Stimulated activated CD8-positive, alpha-beta memory T cell treated with anti-CD3 and anti-CD28 coated beads, Interleukin-12 subunit alpha, Interleukin-12 subunit beta, amount 100 ng/mL, for 24 hours (primary cell): Measurements from ENCODE around the gene EVL.

ENCODE experiments used
- DNase-seq: peaks from one replicate; pipeline ENCODE4 v3.0.0-alpha.2; 2020; ENCODE audit errors: extremely low read depth

The EVL gene

DNA sequence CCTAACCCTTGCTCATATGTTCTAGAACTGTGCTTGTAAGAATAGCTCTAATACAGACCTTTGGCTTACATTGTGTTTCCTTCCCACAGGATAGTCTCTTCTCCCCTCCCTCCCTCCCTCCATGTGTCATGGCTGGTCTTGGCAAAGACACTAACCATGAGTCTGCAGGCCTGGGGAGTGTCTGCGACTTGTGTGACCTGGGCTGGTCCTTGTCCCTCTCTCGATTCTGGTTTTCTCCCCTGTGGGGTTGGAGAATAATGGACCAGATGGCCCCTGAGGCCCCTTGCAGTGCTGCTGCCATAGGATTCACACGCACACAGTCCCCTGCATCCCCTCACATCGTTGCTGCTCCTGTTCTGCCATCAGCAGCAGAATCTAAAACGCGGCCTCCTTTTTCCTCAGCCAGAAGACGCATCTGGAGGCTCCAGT lies 64.0 kb downstream of the EVL start:
- DNase-seq, result no peak

GRCh38 chr14:100130521-100130920 lies 65.3 kb downstream of the EVL start:
- DNase-seq, result no peak

DNA sequence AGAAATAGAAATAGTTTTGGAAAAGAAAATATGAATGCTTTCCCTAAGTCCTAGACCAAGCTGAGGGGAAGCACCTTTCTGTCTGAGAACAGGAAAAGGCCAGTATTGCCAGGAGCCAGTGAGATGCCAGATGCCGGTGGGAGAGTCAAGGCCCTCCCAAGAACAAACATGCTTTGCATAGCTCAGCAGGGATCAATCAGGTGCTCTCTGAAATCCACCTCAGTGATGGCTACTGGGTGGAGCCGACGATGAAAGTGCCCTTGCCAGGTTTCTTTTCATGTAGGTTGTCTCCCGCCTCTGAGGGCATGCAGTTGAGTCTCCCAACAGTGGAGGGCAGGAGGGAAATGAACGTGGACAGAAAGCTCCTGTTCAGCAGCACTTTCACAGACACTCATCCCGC lies 66.0 kb downstream of the EVL start:
- no peak for DNase-seq

DNA sequence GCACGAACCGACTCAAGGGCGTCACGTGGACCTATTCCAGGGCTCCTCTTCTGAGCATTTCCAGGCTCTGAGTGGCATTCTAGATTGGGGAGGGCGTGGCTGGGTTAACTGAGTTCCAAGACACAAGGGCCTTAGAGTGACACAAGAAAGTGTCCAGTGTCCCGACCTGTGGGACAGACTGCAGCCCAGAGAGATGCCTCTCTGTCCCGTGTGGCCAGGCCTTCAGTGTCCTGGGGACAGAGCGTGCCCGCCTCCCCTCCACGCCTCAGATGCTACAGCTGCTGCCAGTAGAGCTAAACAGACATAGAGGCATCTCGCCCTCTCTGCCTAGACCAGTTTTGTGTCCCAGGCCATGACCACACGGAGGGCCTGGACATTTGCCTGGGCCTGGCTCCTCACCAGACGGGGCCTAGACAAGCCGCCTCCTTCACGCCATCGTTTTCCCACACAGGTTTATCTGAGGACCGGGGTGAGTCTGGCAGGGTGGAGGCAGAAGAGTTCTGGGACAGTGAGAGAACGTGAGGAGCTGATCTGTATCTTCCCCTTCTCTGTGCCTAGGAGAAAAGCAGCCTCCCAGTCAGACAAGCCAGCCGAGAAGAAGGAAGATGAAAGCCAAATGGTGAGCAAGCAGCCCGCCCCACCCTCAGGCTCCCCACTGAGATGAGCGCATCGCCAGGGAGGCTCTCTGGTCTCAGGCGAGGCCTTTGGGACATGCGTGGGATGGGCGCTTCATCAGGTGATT lies 67.1 kb downstream of the EVL start:
- no peak for DNase-seq

DNA sequence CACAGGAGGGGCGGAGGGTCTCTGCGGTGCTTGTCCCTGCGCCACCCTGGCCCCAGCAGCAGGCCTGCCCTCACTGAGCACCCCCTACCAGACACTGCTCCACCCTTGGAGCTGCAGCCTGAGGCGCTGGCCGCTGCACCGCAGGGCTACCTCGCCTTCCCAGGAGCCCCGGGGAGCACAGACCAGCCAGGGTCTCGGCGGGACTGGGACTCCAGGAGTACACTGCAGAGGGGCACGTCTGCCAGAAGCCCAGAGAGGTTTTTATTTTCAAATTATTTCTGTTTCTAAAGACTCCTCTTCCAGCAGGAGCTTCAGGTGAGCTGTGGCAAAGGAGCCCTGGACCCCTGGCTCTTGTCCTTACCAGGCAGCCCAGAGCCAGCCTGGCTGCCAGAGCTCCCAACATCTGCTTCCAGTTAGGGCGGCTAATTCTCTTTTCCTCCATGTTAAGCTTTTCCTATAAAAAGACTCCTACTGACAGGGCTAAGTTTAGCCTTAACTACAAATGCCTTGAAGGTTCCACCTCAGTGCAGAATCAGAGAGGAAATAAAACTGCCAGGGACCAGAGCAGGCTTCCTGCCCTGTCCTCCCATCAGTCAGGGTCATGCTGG lies 67.8 kb downstream of the EVL start:
- no peak for DNase-seq

DNA sequence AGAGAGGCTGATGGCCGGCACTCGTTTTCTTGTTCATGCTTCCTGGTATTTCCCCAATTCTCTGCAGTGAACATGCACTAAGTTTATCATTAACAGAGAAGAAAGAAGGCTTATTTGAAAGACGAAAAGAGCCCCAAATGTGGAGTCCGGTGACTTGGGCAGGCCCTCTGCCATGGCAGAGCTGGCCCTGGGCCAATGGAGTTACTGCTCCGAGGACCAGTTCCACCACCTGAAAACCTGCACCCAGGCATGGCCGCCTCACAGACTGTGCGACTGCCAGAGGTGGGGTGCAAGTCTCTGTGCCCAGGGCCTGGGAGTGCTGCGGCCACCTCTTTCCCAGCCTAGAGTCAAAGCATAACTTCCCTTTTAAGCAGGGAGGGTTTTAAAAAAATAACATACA lies 69.4 kb downstream of the EVL start:
- DNase-seq, result no peak

GRCh38 chr14:100135073-100135472 lies 69.9 kb downstream of the EVL start:
- no peak for DNase-seq

DNA sequence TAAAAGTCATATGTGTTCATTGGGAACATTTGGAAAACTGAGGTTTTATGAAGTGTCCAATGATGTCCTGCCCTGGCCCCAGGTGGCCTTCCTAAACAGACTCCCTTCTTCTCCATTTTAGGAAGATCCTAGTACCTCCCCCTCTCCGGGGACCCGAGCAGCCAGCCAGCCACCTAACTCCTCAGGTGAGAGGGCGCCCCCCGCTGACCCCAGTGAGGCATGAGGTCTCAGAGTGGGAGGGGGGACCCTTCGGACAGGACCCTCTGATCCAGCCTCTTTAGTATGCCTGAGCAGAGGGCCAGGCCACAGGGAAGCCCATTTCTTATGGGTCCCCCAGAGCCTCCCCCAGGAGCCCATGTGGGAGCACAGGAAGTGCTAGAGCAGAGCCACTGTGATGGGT lies 70.6 kb downstream of the EVL start:
- DNase-seq, result no peak

GRCh38 chr14:100137173-100137572 lies 72.0 kb downstream of the EVL start:
- no peak for DNase-seq

GRCh38 chr14:100138082-100138787 lies 73.0 kb downstream of the EVL start:
- no peak for DNase-seq

GRCh38 chr14:100138955-100139354 lies 73.7 kb downstream of the EVL start:
- DNase-seq, result no peak

DNA sequence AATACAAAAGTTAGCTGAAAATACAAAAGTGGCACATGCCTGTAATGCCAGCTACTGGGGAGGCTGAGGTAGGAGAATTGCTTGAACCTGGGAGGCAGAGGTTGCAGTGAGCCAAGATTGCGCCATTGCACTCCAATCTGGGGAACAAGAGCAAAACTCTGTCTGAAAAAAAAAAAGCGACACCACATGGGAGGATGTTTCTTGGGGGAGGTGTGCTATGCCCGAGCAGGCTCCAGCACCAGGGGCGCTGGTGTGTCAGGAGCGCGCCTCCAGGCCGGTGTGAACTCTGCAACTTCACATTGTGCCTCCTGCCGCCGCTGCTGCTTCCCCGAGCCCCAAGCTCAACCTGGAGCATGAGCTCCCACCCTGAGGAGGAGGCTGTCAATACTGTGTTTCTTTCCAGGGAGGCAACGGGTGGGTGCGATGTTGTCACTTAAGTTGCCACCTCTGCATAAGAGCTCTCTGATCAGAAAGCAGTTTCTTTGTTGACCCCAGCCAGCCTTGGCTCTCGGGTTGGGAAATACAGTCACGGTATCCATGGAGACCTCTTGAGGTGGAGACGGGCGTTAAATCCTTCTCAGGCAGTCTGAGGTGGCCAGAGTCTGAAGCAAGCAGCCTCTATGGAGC lies 75.3 kb downstream of the EVL start:
- no peak for DNase-seq

DNA sequence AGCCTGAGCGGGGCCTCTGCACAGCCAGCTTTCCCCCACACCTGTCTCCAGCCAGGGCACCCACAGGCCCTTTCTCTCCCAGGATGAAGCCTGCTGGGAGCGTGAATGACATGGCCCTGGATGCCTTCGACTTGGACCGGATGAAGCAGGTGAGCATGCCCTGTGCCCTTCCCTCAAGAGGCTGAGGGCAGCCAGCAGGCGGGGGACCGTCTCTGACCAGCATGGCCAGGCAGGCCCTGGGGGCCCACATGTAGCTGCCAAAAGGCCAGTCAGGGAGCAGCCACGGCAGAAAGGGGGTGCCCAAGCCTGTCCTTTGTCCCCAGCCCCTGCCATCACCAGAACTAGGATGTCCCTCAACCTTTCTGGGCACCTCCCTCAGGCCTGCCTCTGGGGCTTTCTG lies 75.9 kb downstream of the EVL start:
- DNase-seq, result no peak

DNA sequence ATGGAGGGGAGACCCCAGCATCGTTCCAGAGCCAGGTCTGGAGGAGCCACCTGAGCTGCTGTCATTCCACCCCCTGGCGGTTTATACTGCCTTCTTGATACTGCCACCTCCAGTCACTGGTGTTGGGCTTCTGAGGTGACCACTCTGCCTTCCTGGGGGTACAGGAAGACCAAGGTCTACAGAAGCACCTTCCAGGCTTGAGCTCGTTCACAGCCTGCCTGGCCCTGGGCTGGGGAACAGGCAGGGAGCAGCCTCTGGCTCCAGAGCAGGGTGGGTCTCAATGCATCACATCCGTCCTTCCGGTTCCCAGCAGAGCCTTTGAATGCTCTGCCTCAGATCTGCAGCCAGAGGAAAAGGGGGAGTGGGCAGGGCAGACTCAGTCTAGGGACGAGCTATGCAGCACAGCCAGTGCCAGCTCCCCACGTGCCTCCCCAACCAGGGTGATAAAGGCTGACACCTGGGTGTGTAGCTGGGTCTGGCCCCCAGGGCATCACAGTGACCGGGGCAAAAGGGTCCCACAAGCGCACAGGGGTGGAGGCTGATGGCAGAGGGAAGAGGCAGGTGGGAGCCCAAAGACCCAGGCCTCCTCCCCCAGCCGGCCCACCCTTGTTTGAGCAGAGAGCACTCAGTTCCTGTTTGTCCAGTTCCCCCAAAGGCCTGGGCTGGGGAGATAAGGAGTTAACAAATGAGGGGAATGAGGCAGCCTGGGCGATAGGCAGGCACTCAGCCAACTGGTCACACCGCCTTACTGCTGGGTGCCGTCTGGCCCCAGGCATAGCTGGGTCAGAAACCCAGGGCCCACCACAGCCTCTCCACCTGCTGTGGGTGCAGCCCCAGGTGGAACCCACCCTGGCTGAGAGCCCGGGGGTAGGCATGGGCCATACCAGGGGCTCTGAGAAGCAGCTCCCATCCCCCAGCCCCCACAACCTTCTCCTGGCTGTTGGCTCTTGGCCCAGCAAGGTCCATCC lies 77.1 kb downstream of the EVL start:
- DNase-seq, result no peak

DNA sequence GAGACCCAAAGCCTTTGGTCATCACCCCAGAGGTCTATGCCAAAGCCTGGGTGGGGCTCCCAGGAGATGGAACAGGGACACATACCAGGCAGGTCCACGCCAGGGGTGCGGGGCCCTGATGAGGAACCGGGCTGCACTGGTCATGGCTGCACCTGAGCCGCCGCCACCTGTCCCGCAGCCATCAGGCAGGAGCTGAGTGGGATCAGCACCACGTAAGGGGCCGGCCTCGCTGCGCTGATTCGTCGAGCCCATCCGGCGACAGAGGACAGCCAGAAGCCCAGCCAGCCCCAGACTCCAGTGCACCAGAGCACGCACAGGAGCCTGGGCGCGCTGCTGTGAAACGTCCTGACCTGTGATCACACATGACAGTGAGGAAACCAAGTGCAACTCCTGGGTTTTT lies 78.3 kb downstream of the EVL start:
- no peak for DNase-seq

DNA sequence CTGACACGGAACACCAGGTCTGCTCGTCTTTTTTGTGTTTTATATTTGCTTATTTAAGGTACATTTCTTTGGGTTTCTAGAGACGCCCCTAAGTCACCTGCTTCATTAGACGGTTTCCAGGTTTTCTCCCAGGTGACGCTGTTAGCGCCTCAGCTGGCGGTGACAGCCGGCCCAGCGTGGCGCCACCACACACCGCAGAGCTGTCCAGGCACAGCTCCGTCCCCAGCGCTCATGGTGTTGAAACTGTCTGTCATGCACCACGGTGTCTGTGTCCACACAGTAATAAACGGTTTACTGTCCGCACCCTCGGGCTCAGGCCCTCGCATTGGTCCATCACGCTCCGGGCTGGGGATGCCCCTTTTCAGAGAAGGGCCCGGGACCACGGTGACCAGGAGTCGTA lies 78.7 kb downstream of the EVL start:
- DNase-seq, result no peak

DNA sequence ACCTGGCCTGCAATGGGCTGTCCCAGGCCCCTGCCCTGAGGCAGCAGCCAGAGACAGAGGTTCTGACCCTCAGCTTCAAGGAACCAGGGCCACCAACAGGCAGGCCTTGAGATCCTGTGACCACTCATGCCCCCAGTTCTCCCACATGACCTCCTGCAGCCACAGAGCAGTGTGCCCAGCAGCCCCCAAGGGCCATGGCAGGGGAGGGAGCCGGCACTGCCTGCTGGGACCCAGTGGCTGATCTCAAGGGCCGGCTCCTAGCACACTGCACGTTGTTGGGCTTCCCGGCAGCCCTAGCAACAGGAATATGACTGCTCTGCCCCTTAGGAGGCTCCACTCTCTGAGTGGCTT lies 79.4 kb downstream of the EVL start:
- DNase-seq, result no peak

- no peak for DNase-seq
Observed at GRCh38 chr14:100144996-100145646, 79.9 kb downstream of the EVL start.

- DNase-seq, result no peak
Observed at GRCh38 chr14:100145682-100146464, 80.7 kb downstream of the EVL start.

- DNase-seq, result no peak
Observed at GRCh38 chr14:100146531-100147091, 81.4 kb downstream of the EVL start.
